Measurements from ENCODE around the gene TBX1.

GRCh38 chr22:19764636-19765476 is 4.3 kb downstream of the TBX1 start:
- TF ChIP-seq CTCF (IDR thresholded peaks at IDR 0.05; ENCODE audit: poor library complexity) (no peak), EZH2 (IDR thresholded peaks at IDR 0.05; ENCODE audit: borderline replicate concordance) (peak; percentile 89)

Data from hepatocyte (in vitro differentiated cells).